ENCODE results near the gene RUSC1. TPM values are rescaled to one million over a fixed set of nuclear protein-coding genes. Genes with fewer than 3 reads are reported as not detected.

RUSC1 gene
- total and polyA plus RNA-seq, 8 donors, result 9.5 to 164 (median 31.3) TPM

DNA sequence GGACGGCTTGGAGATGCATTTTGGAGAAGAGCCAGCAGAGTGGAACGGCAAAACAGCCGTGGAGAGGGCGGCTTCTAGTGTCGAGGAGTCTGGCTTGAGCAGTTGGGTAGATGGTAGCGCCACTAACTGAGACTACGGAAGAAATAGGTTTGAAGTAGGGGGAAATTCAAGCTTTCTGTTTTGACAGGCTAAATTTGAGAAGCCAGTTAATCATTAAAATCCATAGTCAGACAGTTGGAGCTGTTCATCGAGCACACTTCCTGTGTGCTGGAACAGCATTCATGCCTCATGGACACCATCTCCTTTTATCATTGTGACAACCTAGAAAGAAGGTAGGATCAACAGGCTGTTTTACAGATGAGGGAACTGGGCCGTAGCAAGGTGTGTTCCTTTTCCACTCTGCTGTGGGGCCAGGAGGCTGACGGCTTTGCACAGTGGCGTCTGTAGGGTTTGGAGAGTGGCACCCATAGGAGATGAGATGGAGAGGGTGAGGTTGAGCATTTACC lies 16.1 kb upstream of the RUSC1 start:
- DNase-seq, result no peak
- 71 to 80% (median 75%) methylated on average over 11 of the region's 11 CpGs for WGBS, 5 donors
- intact Hi-C loops (cut with DNase I; ENCODE audit: low total_unique reads), result no loop called here
- H3K4me1 ChIP-seq, result peaks cover 4 to 15% (median 9%) of the 10 kb centered on the region in 4 donors
- no peak overlapping the region for H3K27ac ChIP-seq
- no peak overlapping the region for H3K4me3 ChIP-seq
- H3K36me3 ChIP-seq, result no peaks in the 10 kb centered on the region
- no peaks in the 10 kb centered on the region for H3K27me3 ChIP-seq
- H3K9me3 ChIP-seq, result no peaks in the 10 kb centered on the region
- TF ChIP-seq, protein P1, sequence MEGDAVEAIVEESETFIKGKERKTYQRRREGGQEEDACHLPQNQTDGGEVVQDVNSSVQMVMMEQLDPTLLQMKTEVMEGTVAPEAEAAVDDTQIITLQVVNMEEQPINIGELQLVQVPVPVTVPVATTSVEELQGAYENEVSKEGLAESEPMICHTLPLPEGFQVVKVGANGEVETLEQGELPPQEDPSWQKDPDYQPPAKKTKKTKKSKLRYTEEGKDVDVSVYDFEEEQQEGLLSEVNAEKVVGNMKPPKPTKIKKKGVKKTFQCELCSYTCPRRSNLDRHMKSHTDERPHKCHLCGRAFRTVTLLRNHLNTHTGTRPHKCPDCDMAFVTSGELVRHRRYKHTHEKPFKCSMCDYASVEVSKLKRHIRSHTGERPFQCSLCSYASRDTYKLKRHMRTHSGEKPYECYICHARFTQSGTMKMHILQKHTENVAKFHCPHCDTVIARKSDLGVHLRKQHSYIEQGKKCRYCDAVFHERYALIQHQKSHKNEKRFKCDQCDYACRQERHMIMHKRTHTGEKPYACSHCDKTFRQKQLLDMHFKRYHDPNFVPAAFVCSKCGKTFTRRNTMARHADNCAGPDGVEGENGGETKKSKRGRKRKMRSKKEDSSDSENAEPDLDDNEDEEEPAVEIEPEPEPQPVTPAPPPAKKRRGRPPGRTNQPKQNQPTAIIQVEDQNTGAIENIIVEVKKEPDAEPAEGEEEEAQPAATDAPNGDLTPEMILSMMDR (IDR thresholded peaks at IDR 0.05), result no peak
- TF ChIP-seq POLR2AphosphoS5 (IDR thresholded peaks at IDR 0.05) (no peak), EP300 (IDR thresholded peaks at IDR 0.05) (no peak), POLR2A (IDR thresholded peaks at IDR 0.05) (no peak)

DNA sequence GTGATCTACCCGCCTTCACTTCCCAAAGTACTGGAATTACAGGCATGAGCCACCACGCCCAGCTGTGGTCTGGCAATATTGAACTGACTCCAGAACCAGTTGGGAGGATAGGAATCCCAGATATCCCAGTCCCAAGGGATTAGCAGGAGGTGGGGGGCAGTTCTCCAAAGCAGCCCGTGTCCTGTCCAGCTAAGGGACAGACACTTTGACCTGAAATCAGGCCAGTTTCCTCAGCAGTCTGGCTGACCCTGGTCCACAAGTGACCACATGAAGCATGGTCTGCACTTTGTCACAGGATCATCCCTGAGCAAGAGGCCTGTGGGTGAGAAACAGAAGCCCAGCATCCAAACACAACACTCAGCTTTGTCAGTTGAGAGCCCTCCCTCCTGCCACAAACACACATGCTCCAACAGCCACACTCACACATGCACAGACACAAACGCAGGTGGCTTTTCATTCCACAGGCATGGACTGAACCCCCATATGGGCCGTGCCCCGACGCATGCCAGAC lies 14.8 kb upstream of the RUSC1 start:
- Histone ChIP-seq H3K4me1 (peaks cover 17 to 28% (median 22%) of the 10 kb centered on the region in 4 donors), H3K9me3 (no peaks in the 10 kb centered on the region), H3K4me3 (no peak overlapping the region), H3K36me3 (peaks cover 0 to 4% (median 1%) of the 10 kb centered on the region in 4 donors), H3K27ac (no peak overlapping the region), H3K27me3 (no peaks in the 10 kb centered on the region)
- intact Hi-C loops (cut with DNase I; ENCODE audit: low total_unique reads), result no loop called here
- 63 to 86% (median 72%) methylated on average over 7 of the region's 7 CpGs for WGBS, 5 donors
- TF ChIP-seq, protein P1 (IDR thresholded peaks at IDR 0.05), result no peak
- TF ChIP-seq POLR2A (IDR thresholded peaks at IDR 0.05) (no peak), POLR2AphosphoS5 (IDR thresholded peaks at IDR 0.05) (no peak), EP300 (IDR thresholded peaks at IDR 0.05) (no peak)
- DNase-seq, result no peak

DNA sequence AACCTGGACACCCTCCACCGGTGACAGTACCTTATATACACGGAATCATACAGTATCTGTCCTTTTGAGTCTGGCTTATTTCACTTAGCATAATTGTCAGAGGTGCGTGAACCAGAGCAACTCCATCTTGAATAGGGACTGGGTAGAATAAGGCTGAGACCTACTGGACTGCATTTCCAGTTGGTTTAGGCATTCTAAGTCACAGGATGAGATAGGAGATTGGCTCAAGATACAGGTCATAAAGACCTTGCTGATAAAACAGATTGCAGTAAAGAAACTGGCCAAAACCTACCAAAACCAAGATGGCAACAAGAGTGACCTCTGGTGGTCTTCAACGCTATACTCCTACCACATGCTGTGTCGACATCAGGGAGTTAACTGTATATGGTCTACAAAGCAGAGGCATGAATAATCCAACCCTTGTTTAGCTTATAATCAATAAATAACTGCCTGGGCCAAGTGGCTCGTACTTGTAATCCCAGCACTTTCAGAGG lies 13.4 kb upstream of the RUSC1 start:
- Histone ChIP-seq H3K27ac (peak overlapping the region in 1 of 5 donors; percentile 92), H3K9me3 (no peaks in the 10 kb centered on the region), H3K36me3 (peaks cover 0 to 10% (median 6%) of the 10 kb centered on the region in 4 donors), H3K4me3 (no peak overlapping the region), H3K27me3 (no peaks in the 10 kb centered on the region), H3K4me1 (peaks cover 17 to 34% (median 28%) of the 10 kb centered on the region in 4 donors)
- TF ChIP-seq, protein P1 (IDR thresholded peaks at IDR 0.05), result peak in 1 of 7 experiments; percentile 19
- TF ChIP-seq EP300 (IDR thresholded peaks at IDR 0.05), result no peak
- TF ChIP-seq POLR2AphosphoS5 (IDR thresholded peaks at IDR 0.05), result no peak
- peak in 1 of 2 donors; percentile 67 for DNase-seq
- intact Hi-C loops (cut with DNase I; ENCODE audit: low total_unique reads), result no loop called here
- 55 to 63% (median 59%) methylated on average over 6 of the region's 6 CpGs for WGBS, 5 donors

DNA sequence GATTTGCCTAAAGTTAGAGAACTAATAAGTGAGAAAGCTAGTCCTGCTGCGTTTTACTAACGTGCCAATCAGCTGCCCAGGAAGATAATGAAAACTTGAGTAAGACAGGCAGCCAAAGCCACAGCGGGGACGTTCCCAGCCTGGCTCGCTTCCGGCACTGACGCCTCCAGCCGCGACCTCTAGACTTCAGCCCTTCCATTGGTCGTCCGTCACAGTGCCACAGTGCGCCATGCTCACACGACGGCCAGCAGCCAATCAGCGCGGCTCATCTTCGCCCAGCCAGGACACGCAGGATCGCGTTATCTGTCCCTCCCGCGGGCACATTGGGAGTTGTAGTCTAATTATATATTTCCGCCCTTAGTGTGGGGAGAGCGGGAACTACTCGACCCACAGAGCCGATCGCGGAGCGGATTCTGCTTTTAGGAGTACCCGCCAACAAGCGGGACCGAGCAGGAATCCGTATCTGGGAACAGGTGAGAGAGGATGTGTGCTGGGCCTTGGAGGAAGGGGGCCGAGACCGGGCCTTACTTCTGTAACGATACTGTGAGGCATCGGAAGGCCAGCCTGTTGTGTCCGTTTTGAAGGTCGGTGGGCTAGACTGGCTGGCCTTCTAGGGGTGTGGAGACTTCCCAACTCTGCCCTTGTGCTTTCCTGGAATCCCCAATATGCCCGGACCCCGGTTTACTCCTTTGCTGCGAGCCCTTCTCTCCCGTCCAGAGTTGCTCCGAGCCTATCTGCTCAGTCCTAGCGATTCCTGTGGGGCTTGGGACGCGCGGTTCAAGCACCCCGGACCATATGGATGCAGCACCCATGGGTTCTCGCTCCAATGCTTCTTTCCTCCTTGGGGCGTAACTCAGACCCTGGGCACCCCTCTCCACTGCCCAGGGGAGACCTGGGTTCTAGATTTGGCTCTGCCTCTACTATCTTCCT lies 11.9 kb upstream of the RUSC1 start, which contains the start of gene FDPS:
TSS of gene FDPS (plus strand) at position 374 of the 930 bp plus-strand sequence. CDS start 924 bp downstream, outside the sequence.
- intact Hi-C loops (cut with DNase I; ENCODE audit: low total_unique reads), result no loop called here
- Histone ChIP-seq H3K36me3 (peaks cover 0 to 25% (median 21%) of the 10 kb centered on the region in 4 donors), H3K27me3 (no peaks in the 10 kb centered on the region), H3K4me3 (peak within 1 kb of the TSS; percentile 59 to 80 (median 70)), H3K27ac (peak within 1 kb of the TSS; percentile 84 to 92 (median 90)), H3K4me1 (peaks cover 17 to 34% (median 28%) of the 10 kb centered on the region in 4 donors), H3K9me3 (no peaks in the 10 kb centered on the region)
- 0% methylated on average over 34 to 51 of the region's 51 CpGs for WGBS, 5 donors
- peak; percentile 99 to 100 for DNase-seq
- peak in 2 of 4 donors; percentile 39 to 48 for TF ChIP-seq POLR2A (IDR thresholded peaks at IDR 0.05)
- TF ChIP-seq POLR2AphosphoS5 (IDR thresholded peaks at IDR 0.05), result peak; percentile 78 to 95 (median 90)
- TF ChIP-seq, protein P1 (IDR thresholded peaks at IDR 0.05), result no peak
- TF ChIP-seq EP300 (IDR thresholded peaks at IDR 0.05), result no peak
